Measurements from ENCODE around the gene ATXN7L1. TPM values are rescaled to one million over a fixed set of nuclear protein-coding genes. Genes with fewer than 3 reads are reported as not detected.
A peak's percentile ranks its signal among the peaks of the same experiment; 100 is the strongest.

Gene ATXN7L1
- polyA plus RNA-seq, 1 experiment, result 5.5 TPM

DNA sequence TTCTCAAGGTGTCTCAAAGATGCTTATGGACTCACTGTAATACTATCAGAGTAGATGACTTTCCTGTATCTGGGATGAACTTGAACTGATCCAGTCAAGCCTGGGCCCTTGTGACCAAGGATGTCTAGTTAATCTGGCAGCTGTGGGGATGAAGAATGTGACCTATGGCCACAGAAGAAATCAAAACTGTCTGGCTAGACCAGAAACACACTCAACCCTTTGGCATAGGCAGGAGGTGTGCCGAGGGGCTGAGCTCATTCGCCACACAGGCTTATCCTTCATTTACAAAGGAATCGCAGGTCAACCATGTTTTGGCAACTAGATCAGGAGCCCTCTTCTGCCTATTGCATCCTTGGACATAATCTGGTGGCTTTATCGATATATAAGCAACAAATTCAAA is 110.6 kb downstream of the ATXN7L1 start:
- no peak for TF ChIP-seq CTCF (IDR thresholded peaks at IDR 0.05; ENCODE audit: low read depth, low read length)
- CTCF ChIA-PET, result interaction anchor here (0.8 to 2.9 kb wide), 8 partner anchors 10 to 401 kb away, joined by 3 to 9 read pairs (median 3); partner anchors contain the start of gene ATXN7L1
- Histone ChIP-seq H3K27ac (ENCODE audit: low read depth, low read length) (no peak overlapping the region), H3K4me3 (ENCODE audit: low read depth, low read length) (no peak overlapping the region), H3K27me3 (ENCODE audit: control insufficient read depth, insufficient read depth, low read length) (no peaks in the 10 kb centered on the region), H3K9me3 (ENCODE audit: control insufficient read depth, insufficient read depth, low read length) (no peaks in the 10 kb centered on the region)
- POLR2A ChIA-PET, result interaction anchor here (0.7 to 1.7 kb wide), 2 partner anchors 10 to 149 kb away, joined by 3 to 6 read pairs; no protein-coding TSS in a partner anchor
- no peak for DNase-seq (ENCODE audit: low read depth, low spot score)

DNA sequence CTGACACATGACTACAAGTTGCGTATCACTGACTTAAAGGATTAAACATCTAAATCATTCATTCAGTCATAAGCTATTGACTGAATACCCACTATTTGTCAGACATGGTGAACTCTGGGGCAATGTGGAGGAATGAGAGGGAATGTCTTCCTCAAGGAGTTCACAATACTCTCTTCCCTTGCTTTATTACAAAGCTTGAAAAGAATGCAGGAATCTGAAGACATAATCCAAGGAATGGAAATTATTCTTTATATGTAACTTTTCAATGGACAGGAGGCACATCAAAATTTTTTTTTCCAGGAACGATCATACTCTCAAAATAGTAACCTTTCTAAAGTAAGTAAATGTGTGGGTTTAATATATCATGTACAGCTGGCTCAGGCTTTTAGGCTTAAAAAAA is 111.9 kb downstream of the ATXN7L1 start:
- no peak for DNase-seq (ENCODE audit: low read depth, low spot score)
- H3K27me3 ChIP-seq (ENCODE audit: control insufficient read depth, insufficient read depth, low read length), result no peaks in the 10 kb centered on the region
- TF ChIP-seq CTCF (IDR thresholded peaks at IDR 0.05; ENCODE audit: low read depth, low read length), result no peak
- H3K4me3 ChIP-seq (ENCODE audit: low read depth, low read length), result no peak overlapping the region
- ChIA-PET CTCF (interaction anchor here (0.7 to 1.4 kb wide), 7 partner anchors 26 to 314 kb away, joined by 3 to 5 read pairs (median 3); no protein-coding TSS in a partner anchor), POLR2A (interaction anchor here (0.9 kb wide), 1 partner anchor 11 kb away, joined by 3 read pairs; no protein-coding TSS in a partner anchor)
- H3K9me3 ChIP-seq (ENCODE audit: control insufficient read depth, insufficient read depth, low read length), result no peaks in the 10 kb centered on the region
- no peak overlapping the region for H3K27ac ChIP-seq (ENCODE audit: low read depth, low read length)

DNA sequence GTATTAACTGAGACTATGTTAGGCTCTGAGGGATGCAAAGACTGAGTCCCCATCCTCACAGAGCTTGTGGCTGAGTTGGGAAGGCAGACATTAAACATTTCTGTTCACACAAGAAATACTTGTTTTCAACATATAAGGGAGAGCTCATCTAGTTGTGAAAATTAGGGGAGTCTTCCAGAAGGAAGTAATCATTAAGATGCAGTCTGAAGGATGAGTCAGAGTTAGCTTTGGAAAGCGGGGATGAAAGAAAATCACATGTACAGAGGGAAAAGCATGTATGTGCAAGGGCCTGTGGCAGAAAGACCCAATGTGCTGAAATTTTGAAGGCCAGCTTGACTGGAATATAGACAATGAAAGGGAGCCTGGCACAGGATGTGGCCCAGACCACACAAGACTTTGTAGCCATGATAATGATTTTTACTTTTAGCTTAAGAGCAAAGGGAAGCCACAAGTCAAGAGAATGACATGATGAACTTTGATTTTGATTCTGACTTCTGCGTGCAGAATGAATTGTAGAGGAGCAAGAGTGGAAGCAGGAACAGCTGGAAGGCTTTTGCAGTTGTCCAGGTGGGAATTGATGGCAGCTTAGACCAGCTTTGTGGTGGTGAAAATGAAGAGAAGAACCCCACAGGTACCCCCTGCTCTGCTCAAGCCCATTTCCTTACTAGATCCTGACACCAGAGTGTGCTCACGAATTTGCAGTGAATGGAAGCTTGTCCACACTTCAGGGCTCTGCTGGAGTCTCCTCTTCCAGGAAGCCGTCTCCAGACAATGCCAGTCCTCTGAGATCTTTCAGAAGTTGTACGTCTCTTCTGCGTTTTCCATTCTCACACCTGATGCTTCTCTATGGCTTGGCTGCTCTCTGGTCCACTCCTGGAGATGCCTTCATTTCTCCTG is 115.6 kb downstream of the ATXN7L1 start:
- Histone ChIP-seq H3K4me3 (ENCODE audit: low read depth, low read length) (no peak overlapping the region), H3K27ac (ENCODE audit: low read depth, low read length) (no peak overlapping the region), H3K27me3 (ENCODE audit: control insufficient read depth, insufficient read depth, low read length) (no peaks in the 10 kb centered on the region), H3K9me3 (ENCODE audit: control insufficient read depth, insufficient read depth, low read length) (no peaks in the 10 kb centered on the region)
- ChIA-PET CTCF (interaction anchor here (0.6 to 3.5 kb wide), 25 partner anchors 9 to 393 kb away, joined by 3 to 38 read pairs (median 3); no protein-coding TSS in a partner anchor), POLR2A (interaction anchor here (1.1 to 1.3 kb wide), 3 partner anchors 15 to 117 kb away, joined by 3 to 5 read pairs (median 4); no protein-coding TSS in a partner anchor)
- DNase-seq (ENCODE audit: low read depth, low spot score), result no peak
- no peak for TF ChIP-seq CTCF (IDR thresholded peaks at IDR 0.05; ENCODE audit: low read depth, low read length)

DNA sequence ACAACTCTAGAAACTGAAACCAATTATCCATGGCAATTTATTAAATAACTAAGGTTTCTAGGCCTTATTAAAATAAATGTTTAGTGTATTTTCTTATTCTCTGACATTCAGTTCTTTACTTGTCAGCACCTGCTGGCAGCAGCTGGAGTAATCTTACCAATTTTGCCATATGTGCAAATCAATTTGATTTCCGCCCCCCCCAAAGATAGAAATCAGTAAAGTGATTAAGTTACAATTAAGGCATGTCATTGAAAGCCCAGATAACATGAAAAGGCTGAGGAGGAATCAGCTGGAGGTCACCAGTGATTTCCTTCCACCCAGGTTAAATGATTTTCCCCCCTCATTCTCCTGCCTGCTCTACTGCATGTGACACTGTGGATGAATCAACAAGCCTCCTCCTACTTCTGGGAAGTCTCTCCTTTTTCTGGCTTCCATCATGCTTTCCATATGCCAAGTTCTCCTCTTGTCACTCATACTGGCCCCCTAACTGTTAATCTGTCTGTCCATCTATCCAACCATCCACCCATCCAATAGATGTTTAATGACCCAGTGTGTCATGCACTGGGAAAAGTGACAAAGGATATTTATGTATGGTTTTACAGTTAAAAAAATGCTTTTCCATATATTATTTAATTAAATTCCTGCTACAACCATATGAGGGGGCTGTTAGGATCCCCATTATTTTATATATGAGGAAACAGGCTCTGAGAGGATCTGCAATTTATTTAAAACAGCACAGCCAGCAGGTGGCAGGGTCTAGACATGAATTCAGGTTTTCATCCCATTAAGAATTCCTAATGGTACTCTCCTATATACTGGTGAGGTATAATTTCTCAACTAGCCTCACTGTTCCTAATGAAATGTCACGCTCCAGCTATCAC is 116.5 kb downstream of the ATXN7L1 start:
- Histone ChIP-seq H3K9me3 (ENCODE audit: control insufficient read depth, insufficient read depth, low read length) (no peaks in the 10 kb centered on the region), H3K4me3 (ENCODE audit: low read depth, low read length) (no peak overlapping the region), H3K27ac (ENCODE audit: low read depth, low read length) (no peak overlapping the region), H3K27me3 (ENCODE audit: control insufficient read depth, insufficient read depth, low read length) (no peaks in the 10 kb centered on the region)
- ChIA-PET CTCF (interaction anchor here (0.6 to 3.5 kb wide), 26 partner anchors 10 to 408 kb away, joined by 3 to 38 read pairs (median 3); no protein-coding TSS in a partner anchor), POLR2A (interaction anchor here (1.1 to 1.3 kb wide), 3 partner anchors 16 to 117 kb away, joined by 3 to 5 read pairs (median 4); no protein-coding TSS in a partner anchor)
- DNase-seq (ENCODE audit: low read depth, low spot score), result no peak
- TF ChIP-seq CTCF (IDR thresholded peaks at IDR 0.05; ENCODE audit: low read depth, low read length), result peak; percentile 62
